HG03520 (cell line): ENCODE data around the gene TPCN2.
"Not testable (repeated sequence)": the region's sequence is repeated elsewhere in the genome, so short reads cannot be mapped to it uniquely, and the experiment has no call there.

Experiments used
- ATAC-seq: cut with Tn5 transposase; IDR thresholded peaks from one replicate; pipeline ENCODE4 v1.9.1; 2021; ENCODE audit warnings: mild to moderate bottlenecking, moderate library complexity; ENCODE audit not compliant: unreplicated experiment

Gene TPCN2

DNA sequence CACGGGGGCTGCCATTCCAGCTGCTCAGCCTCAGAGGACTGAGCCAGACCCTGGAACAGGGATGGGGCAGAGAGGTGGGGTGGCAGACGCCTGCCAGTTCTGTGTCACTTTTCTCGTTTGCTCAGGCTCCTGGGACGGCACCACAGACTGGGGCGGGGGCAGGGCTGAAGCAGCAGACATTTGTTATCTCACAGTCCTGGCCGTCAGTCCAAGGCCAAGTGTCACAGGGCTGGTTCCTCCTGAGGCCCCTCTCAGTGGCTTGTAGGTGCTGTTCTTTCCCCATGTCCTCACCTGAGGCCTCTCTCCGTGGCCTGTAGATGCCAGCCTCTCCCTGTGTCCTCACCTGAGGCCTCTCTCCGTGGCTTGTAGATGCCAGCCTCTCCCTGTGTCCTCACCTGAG is 24.7 kb downstream of the TPCN2 start:
- no peak for ATAC-seq

DNA sequence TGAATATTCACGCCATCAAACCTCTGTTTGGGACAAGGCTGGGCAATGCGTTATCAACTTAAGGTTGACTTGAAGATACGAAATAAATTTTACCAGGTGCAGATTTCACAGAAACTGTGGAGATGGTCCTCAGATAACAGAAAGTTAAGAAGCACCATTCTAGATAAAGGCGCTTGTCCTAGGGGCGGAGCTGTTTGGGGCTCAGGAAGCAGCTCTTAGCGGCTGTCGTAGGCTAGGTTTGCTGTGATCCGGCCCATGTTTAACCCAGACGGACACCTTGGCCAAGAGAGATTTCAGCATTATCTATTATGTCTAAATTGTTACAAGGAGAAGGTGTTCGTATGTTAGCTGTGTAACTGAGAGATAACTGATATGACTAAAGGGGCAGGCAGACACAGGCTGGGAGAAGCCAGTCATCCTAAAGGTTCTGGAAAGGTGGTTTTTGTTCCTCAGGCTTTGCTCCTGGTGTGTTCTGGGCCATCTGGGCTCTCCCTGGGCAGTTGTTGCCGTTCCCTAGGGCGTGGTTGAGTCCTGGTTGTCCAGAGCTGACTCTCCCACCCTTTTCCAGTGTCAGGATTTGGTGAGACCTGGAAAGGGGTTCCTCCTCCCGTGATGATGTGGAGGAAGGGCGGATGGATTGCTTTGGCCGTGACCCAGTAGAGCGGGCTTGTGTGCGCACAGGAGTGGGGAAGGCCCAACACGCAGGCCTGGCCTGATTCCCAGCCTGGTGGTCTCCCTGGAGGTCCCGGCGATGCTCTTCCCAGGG is 25.8 kb downstream of the TPCN2 start:
- no peak for ATAC-seq

DNA sequence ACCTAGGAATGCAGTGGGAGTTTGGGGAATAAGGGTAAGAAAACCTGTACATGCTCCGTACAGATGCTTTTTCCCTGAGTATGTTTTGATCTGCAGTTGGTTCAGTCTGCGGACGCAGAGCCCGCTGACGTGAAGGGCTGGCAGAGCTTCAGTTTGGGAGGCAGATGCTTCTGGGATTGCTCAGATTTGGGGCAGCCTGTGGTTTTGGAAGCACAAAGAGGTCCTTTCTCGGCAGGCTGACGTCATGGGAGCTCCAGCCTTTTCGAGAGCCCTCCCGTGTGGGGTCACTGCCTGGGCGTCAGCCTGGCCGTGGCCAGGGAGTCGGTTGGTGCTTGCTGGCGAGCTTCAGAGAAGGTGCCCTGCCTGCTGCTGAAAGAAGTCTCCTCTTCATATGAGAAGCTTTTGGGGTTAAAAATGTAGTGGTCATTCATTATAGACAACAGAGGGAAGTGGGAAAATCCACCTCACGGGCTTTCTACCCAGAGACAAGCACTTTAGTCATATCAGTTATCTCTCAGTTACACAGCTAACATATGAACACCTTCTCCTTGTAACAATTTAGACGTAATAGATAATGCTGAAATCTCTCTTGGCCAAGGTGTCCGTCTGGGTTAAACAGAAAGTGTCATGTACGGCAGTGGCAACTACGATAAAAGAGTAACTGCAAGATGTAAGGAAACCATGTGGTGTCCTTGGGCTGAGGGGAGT is 26.8 kb downstream of the TPCN2 start:
- ATAC-seq, result no peak

DNA sequence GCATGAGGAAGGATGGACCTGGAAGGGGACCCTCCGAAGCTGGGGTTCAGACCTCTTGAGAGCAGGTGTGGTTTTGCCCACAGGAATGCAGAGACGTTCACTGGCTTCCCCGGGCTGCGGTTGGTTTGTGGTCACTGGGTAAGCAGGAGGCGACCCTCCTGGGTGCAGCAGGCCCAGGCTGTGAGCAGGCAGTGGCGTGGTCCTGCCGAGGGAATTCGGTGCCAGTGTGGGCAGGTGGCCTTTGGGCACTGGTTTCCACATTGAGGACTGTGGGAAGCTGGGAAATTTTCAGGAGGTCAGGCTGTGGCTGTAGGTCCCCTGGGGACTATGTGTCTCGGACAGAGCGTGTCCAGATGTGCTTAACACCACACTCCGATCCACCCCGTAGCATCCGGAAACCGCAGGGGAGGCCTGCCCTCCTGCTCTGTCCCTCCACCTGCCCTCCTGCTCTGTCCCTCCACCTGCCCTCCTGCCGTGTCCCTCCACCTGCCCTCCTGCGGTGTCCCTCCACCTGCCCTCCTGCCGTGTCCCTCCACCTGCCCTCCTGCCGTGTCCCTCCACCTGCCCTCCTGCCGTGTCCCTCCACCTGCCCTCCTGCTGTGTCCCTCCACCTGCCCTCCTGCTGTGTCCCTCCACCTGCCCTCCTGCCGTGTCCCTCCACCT is 27.5 kb downstream of the TPCN2 start:
- no peak for ATAC-seq

DNA sequence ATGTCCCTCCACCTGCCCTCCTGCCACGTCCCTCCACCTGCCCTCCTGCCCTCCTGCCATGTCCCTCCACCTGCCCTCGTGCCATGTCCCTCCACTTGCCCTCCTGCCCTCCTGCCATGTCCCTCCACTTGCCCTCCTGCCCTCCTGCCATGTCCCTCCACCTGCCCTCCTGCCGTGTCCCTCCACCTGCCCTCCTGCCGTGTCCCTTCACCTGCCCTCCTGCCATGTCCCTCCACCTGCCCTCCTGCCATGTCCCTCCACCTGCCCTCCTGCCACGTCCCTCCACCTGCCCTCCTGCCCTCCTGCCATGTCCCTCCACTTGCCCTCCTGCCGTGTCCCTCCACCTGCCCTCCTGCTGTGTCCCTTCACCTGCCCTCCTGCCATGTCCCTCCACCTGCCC is 28.2 kb downstream of the TPCN2 start:
- not testable (repeated sequence) for ATAC-seq

DNA sequence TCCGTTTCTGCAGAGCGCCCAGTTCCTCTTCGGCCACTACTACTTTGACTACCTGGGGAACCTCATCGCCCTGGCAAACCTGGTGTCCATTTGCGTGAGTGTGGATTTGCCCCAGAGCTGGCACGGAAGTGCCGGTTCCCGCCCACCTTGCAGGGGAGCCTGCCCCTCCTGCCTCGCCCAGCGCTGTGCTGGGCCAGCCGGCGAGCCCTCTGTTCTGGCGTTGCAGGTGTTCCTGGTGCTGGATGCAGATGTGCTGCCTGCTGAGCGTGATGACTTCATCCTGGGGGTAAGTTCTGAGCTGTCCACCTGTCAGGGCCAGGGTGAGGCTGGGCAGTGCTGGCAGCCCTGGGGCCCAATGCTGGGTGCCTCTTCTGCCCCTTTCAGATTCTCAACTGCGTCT is 29.8 kb downstream of the TPCN2 start:
- ATAC-seq, result no peak

DNA sequence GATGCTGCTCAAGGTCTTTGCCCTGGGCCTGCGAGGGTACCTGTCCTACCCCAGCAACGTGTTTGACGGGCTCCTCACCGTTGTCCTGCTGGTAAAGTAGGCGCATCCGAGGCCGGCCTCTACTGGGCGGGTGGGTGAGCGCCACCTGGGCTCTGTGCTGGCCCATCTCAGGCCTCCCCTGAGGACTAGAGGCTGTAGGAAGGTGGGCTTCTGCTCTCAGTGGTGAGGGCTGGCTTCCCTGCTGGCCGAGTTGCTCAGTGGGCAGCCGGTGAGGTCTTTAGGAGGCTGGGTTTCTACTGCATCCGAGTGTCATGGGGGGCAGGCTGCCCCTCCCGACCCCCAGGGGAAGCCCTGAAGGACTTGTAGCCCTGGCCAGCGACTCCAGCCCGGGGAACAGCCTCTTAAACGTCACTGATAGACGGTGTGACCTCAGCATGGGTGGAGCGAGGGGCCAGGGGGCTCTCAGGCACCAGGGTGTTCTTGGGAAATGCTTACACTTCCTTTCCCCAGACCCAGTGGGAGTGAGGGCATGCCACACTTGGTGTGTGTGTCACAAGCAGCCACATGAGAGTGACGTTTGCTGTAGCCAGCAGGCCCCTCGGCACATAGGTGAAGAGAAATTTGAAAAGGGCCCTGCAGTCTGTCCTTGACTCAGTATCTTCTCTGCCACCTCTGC is 30.3 kb downstream of the TPCN2 start:
- ATAC-seq, result no peak

DNA sequence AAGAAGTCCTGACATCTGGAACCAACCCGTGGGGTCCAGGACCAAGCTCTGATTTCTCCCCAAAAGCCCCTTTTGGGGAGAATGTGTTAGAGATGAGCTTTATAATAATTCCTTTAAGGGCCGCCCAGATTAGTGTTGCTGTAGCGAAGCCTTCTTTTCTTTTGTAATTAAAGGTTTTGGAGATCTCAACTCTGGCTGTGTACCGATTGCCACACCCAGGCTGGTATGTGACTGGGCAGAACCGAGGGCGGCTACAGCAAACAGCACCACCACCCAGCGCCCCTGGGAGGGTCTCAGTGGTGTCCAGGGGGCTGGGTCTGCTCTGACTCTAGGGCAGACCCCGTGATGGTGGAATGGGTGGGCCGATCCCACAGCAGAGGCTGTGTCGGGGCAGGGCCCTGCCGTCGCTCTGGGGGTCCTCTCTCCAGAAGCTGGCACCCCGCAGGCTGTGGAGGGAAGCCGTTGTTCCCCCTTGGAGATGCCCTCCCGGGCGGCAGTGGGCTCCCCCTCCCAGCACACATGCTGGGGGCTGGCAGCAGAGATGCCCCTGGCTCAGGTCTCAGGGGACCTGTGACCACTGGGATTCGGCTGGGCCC is 31.0 kb downstream of the TPCN2 start:
- no peak for ATAC-seq

DNA sequence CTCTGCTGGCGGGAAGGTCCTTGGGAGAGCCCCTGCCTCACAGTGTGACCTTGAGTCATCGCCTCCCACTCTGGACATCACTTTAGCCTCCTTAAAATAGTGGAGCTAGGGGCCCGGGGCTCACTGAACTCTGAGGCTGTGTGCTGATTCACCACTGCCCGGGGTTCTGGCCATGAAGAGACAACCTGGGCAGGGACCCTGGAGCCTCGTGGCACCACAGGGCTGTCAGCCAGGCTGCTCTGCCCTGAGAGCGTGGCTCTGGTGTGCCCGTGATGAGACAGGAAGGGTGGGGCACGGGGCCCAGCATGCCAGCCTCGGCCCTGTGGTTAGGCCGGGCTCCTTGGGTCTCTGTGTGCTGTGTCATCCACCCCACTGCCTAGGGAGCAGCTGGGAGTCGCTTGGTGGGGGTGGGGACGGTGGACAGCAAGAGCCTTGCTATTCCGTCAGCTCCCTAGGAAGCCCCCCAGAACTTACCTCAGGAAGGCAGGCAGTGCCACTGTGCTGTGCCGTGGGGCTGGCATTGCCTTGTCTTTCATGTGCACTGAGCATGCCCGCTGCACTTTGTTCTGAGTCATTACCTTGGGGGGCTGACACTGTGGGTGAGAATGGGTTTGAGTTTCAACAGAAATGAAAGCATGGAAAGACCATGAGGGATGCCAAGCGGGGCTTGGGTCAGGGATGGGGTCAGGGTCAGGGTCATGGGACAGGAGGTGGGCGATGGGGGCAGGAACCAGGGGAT is 31.7 kb downstream of the TPCN2 start:
- ATAC-seq, result no peak

DNA sequence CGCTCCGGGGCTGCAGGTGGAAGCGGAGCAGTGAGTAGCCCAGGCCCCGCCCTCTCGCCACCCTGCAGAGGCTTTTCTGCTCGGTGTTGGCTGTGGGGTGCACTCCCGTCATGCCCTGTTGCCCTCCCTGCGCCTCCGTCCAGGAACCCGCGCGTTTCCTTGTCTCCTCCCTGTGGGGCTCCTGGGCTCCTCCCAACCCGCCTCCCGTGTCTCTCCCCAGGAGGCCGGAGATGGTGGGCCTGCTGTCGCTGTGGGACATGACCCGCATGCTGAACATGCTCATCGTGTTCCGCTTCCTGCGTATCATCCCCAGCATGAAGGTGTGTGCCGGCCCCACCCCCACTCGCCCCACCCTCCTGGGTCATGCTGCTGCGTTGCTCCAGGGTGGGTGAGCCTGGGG is 32.4 kb downstream of the TPCN2 start:
- ATAC-seq, result no peak

DNA sequence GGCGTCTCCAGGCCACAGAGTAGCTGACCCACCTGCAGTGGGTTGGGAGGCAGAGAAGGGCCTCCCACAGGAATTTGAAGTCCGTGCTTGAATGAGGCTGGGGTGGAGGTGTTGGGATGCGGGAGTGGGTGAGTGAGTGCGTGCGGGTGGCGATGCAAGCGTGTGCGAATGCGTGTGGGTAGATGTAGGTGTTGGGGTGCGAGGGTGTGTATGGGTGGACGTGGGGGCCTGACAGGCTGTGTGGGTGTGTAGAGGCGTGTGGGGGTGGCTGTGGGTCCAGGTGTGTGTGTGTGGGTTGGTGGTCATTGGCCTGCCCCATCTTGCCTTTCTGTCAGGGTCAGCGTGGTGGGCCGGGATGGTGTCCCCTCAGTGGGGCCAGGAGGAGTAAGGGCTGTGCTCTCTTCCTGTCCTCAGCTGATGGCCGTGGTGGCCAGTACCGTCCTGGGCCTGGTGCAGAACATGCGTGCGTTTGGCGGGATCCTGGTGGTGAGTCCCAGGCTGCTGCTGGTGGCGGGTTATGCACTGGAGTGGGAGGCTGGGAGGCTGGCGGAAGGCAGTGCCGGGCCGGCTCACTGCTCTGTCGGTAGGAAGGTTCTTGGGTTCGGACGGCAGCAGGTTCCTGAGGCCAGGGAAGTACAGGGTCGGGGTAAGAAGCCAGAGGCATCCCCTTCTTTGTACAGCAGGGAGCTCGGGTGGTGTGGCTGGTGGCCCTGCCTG is 35.0 kb downstream of the TPCN2 start:
- ATAC-seq, result no peak

DNA sequence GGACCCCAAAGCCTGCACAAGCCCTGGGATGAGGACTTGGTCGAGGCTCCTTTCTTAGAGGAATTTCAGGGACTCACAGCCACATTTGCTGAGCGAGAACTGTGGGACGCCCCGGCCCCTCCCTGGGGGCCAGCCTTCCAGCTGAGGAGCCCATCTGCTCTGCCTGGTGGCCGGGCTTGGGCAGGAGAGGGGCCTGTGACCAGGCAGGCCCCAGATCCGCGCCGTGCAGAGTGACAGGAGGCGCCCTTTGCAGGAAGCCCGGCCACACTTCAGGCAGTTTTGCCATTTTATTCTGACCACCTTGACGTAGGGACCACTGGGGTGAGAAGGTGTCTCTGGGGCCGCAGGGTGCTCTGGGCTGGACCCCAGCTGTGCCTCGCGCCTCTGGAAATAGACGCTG is 35.6 kb downstream of the TPCN2 start:
- ATAC-seq, result no peak

DNA sequence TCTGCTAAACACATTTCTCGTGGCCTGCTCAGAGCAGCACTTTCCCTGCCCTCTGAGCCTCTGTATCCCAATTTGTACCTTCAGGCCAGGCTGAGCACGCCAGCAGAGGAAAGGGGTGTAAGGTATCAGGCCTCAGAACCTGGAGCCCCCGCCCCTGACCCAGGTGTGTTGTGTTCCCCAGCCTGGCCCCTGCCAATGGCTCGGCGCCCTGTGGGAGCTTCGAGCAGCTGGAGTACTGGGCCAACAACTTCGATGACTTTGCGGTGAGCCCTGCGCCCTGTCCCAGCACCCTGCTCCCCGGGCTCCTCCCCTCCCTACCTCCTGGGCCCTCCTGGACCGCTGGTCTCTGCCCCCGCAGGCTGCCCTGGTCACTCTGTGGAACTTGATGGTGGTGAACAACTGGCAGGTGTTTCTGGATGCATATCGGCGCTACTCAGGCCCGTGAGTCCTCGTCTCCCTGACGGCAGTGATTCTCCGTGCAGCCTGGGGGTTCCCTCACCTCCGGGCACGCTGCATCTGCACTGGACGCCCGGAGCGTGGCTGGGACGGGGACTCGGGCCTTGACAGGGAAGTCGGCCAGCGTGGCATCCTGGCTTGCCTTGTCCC is 36.9 kb downstream of the TPCN2 start:
- ATAC-seq, result no peak

DNA sequence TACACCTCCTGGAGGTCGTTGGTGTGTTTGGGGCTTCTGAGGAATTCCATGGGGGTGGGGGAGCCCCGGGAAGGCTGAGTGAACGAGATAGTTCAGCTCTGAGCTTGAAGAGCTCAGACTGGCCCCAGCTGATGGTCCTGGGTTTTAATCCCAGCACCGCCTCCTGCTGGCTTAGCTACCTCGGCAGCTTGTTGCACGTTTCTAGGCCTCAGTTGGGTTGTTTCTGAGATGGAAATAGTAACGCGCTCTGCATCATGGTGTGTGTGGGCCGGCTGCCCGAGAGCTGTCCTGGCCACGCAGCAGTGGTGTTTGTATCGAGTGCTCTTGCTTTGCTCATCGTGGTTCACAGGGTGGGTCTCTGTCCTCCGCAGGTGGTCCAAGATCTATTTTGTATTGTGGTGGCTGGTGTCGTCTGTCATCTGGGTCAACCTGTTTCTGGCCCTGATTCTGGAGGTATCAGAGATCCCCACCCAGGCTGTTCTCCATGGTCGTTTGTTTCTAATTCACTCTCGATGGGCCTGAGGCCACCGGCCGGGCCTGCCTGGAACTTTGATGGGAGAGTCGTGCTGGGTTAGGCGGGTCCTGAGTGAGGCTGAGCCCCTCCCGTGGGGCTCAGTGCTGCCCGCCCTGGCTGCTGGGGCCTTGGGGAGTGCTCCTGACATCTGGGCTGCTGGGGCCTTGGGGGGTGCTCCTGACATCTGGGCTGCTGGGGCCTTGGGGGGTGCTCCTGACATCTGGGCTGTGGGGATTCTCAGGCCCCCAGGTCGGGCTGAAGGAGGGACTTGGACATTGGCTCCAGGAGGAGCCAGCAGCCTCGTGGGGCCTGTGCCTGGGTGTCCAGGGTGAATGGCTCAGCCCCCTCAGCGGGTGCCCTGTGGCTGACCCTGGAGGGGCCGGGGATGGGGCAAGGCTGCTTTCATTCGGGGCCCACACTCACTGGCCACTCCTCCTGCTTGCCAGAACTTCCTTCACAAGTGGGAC is 37.7 kb downstream of the TPCN2 start:
- no peak for ATAC-seq

DNA sequence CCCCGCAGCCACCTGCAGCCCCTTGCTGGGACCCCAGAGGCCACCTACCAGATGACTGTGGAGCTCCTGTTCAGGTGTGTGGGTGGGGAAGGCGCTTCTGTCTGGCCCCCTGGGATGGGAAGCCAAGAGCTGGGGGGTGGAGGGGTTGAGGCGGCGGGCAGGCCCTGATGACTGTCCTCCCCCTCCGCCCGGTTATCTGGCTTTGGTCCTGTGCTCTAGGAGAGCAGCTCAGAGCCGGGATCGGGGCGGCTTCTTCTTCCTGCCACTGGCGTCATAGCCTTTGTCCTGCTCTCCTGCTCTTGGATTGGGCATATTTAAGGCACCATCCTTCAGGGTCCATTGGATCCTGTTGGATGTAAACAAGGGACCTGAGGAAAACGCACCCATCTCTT is 38.4 kb downstream of the TPCN2 start:
- no peak for ATAC-seq

DNA sequence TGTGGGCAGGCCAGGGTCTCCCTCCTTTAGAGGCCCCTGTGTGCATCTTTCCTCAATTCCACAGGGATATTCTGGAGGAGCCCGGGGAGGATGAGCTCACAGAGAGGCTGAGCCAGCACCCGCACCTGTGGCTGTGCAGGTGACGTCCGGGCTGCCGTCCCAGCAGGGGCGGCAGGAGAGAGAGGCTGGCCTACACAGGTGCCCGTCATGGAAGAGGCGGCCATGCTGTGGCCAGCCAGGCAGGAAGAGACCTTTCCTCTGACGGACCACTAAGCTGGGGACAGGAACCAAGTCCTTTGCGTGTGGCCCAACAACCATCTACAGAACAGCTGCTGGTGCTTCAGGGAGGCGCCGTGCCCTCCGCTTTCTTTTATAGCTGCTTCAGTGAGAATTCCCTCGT is 39.1 kb downstream of the TPCN2 start:
- no peak for ATAC-seq

DNA sequence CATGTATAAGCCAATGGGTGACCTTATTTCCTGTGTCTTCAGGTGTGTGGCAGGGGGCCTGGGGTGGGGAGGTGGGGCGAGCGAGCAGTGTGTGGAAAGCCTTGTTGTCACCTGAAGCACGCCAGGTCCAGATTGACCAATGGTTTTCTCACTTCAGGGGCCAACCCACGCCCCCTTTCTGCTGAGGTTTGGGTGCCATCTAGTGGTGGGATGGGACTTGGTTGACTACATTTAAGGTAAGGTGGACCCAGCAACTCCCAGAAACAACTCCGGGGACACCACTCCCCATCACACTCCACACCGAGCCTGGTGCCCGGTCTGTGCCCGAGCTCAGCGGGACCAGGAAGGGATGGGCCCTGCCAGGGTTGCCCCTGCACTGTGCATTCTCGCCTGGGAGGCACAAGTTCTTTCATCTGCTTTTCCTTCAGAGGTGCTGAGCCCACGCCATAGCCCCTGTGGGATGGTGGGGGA is 40.0 kb downstream of the TPCN2 start:
- ATAC-seq, result no peak

DNA sequence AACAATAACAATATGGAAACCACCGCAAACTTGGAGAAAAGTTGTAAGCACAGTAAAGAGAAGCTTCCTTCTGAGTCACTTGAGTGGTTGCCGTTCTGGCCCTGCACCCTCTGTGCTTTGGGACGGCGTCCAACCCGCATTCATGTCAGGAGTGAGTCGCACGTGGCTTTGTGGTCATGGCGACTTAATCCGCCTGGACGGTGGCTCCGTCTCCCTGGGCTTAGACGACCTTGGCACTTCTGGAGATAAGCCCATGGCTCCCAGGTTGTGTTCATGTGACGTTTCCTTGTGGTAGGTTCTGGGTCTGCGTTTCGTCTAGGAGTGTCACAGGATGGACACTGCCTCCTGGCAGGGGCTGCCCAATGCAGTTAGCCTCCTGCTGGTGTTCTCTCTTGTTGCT is 40.5 kb downstream of the TPCN2 start:
- no peak for ATAC-seq
